ENCODE data around the gene C3AR1.
"Not testable (repeated sequence)": the region's sequence is repeated elsewhere in the genome, so short reads cannot be mapped to it uniquely, and the experiment has no call there.

The C3AR1 gene

GRCh38 chr12:8065991-8066594 lies at the start of gene C3AR1:
Gene C3AR1, minus strand, starts transcription at chr12:8066359. Its CDS starts 6,174 bp downstream, at chr12:8060185.
- DNase-seq = peak; percentile 39 to 49

GRCh38 chr12:8113117-8113516 lies 47.0 kb upstream of the C3AR1 start:
- not testable (repeated sequence) for DNase-seq

- DNase-seq = peak; percentile 67 to 82
Measured at GRCh38 chr12:8108808-8109398, 42.7 kb upstream of the C3AR1 start.

- DNase-seq = no peak
Measured at GRCh38 chr12:8099235-8099634, 33.1 kb upstream of the C3AR1 start.

GRCh38 chr12:8096281-8096915 lies 30.2 kb upstream of the C3AR1 start:
- no peak for DNase-seq

GRCh38 chr12:8093291-8093690 lies 27.1 kb upstream of the C3AR1 start:
- DNase-seq = no peak

- no peak for DNase-seq
Measured at GRCh38 chr12:8089716-8090115, 23.6 kb upstream of the C3AR1 start.

- not testable (repeated sequence) for DNase-seq
Measured at GRCh38 chr12:8089277-8089676, 23.1 kb upstream of the C3AR1 start.

GRCh38 chr12:8088574-8088973 lies 22.4 kb upstream of the C3AR1 start:
- peak; percentile 19 to 26 for DNase-seq

GRCh38 chr12:8087666-8088065 lies 21.5 kb upstream of the C3AR1 start:
- DNase-seq = no peak

- DNase-seq = peak in 1 of 2 donors; percentile 31
Measured at GRCh38 chr12:8084351-8084750, 18.2 kb upstream of the C3AR1 start.

- no peak for DNase-seq
Measured at GRCh38 chr12:8082808-8083100, 16.6 kb upstream of the C3AR1 start.

- peak; percentile 11 to 30 for DNase-seq
Measured at GRCh38 chr12:8081251-8081920, 15.2 kb upstream of the C3AR1 start.

- no peak for DNase-seq
Measured at GRCh38 chr12:8080120-8080519, 14.0 kb upstream of the C3AR1 start.

- no peak for DNase-seq
Measured at GRCh38 chr12:8078916-8079315, 12.8 kb upstream of the C3AR1 start.

GRCh38 chr12:8078398-8078797 lies 12.2 kb upstream of the C3AR1 start:
- DNase-seq = peak; percentile 68 to 71

GRCh38 chr12:8077207-8077606 lies 11.0 kb upstream of the C3AR1 start:
- no peak for DNase-seq

- DNase-seq = no peak
Measured at GRCh38 chr12:8076366-8076765, 10.2 kb upstream of the C3AR1 start.

- DNase-seq = no peak
Measured at GRCh38 chr12:8075935-8076334, 9.8 kb upstream of the C3AR1 start.

GRCh38 chr12:8071820-8072219 lies 5.7 kb upstream of the C3AR1 start:
- DNase-seq = not testable (repeated sequence)

GRCh38 chr12:8069582-8069981 lies 3.4 kb upstream of the C3AR1 start:
- DNase-seq = no peak

- no peak for DNase-seq
Measured at GRCh38 chr12:8064131-8064530, 2.0 kb downstream of the C3AR1 start.

GRCh38 chr12:8058506-8058905 lies 7.7 kb downstream of the C3AR1 start:
- DNase-seq = no peak

- DNase-seq = no peak
Measured at GRCh38 chr12:8057839-8058238, 8.3 kb downstream of the C3AR1 start.

Measured in activated CD4-positive, alpha-beta T cell treated with anti-CD3 and anti-CD28 coated beads for 4 hours (primary cell).